ENCODE measurements around the gene ADCY3. TPM values are rescaled to one million over a fixed set of nuclear protein-coding genes. Genes with fewer than 3 reads are reported as not detected.

Gene ADCY3
- total and polyA plus RNA-seq, 10 of the 15 experiments (the other 5 are each of a cell fraction or from before 2014, with no cell fraction given): 2.8 to 102 (median 50.4) TPM

DNA sequence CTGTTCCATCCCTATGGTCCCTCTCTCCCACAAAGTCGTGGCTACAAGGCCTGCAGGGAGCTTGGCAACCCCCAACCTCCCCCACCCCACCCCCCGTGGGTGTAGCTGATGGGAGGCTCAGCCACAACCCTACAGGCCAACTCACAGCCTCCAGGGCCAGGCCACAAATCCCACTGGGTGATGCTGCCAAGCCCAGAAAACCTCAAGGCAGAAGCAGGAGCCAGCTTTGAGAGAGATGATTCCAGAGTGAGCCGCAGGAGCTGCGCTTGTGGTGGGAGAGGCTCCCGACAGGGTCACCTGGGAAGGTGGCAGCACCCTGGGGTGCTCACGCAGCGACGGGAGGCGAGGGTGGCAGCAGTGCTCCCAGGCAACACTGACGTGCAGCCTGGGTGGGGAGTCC lies 44.8 kb downstream of the ADCY3 start:
- TF ChIP-seq BCL11A (IDR thresholded peaks at IDR 0.05; ENCODE audit: low read depth, low read length) (no peak), ATF7 (IDR thresholded peaks at IDR 0.05; ENCODE audit: low read depth) (no peak), NFIC (IDR thresholded peaks at IDR 0.05; ENCODE audit: low read depth, low read length) (no peak), CBX3 (IDR thresholded peaks at IDR 0.05; ENCODE audit: borderline replicate concordance, low read depth) (no peak), KDM1A (IDR thresholded peaks at IDR 0.05; ENCODE audit: borderline replicate concordance) (no peak), NBN (IDR thresholded peaks at IDR 0.05) (no peak), YBX1 (IDR thresholded peaks at IDR 0.05) (no peak), YY1 (IDR thresholded peaks at IDR 0.05; ENCODE audit: low read depth, low read length) (no peak)
- TF ChIP-seq, protein P1, sequence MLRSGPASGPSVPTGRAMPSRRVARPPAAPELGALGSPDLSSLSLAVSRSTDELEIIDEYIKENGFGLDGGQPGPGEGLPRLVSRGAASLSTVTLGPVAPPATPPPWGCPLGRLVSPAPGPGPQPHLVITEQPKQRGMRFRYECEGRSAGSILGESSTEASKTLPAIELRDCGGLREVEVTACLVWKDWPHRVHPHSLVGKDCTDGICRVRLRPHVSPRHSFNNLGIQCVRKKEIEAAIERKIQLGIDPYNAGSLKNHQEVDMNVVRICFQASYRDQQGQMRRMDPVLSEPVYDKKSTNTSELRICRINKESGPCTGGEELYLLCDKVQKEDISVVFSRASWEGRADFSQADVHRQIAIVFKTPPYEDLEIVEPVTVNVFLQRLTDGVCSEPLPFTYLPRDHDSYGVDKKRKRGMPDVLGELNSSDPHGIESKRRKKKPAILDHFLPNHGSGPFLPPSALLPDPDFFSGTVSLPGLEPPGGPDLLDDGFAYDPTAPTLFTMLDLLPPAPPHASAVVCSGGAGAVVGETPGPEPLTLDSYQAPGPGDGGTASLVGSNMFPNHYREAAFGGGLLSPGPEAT (IDR thresholded peaks at IDR 0.05; ENCODE audit: low read depth): no peak
- TF ChIP-seq, protein P2, sequence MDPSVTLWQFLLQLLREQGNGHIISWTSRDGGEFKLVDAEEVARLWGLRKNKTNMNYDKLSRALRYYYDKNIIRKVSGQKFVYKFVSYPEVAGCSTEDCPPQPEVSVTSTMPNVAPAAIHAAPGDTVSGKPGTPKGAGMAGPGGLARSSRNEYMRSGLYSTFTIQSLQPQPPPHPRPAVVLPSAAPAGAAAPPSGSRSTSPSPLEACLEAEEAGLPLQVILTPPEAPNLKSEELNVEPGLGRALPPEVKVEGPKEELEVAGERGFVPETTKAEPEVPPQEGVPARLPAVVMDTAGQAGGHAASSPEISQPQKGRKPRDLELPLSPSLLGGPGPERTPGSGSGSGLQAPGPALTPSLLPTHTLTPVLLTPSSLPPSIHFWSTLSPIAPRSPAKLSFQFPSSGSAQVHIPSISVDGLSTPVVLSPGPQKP (IDR thresholded peaks at IDR 0.05; ENCODE audit: low read depth, low read length): no peak
- Histone ChIP-seq H3K4me3 (no peak overlapping the region), H3K9me3 (replicated peaks; ENCODE audit: control insufficient read depth, insufficient read depth, low read length) (no peaks in the 10 kb centered on the region), H3K9ac (ENCODE audit: control insufficient read depth, insufficient read depth, low read length) (no peak overlapping the region), H3K79me2 (ENCODE audit: control insufficient read depth, insufficient read depth, low read length) (peaks cover 9% of the 10 kb centered on the region), H4K20me1 (ENCODE audit: control insufficient read depth, insufficient read depth) (no peaks in the 10 kb centered on the region; the same call in 1 of the 2 replicates), H3K27ac (ENCODE audit: control insufficient read depth, insufficient read depth) (no peak overlapping the region), H3K4me2 (ENCODE audit: control insufficient read depth, insufficient read depth) (no peak overlapping the region), H3K4me1 (ENCODE audit: control insufficient read depth, insufficient read depth, low read length) (no peaks in the 10 kb centered on the region), H3K36me3 (ENCODE audit: control insufficient read depth in 2 of 2, insufficient read depth in 2 of 2, low read length in 1 of 2) (peaks cover 10 to 24% of the 10 kb centered on the region in 2 experiments; a peak in 3 of 4 replicates), H3K27me3 (replicated peaks in 1 of 2; ENCODE audit: control insufficient read depth in 2 of 2, insufficient read depth in 2 of 2, low read length in 1 of 2) (no peaks in the 10 kb centered on the region), H2AFZ (ENCODE audit: control insufficient read depth, low read depth, low read length) (no peak overlapping the region)
- in situ Hi-C loops (cut with MboI) (no loop called here), intact Hi-C loops (cut with micrococcal nuclease; ENCODE audit: unreplicated experiment) (no loop called here)
- no peak for ATAC-seq
- 84% methylated on average over 10 of the region's 10 CpGs for WGBS (ENCODE audit: insufficient coverage, insufficient replicate concordance, low lambda C conversion rate, missing lambda C conversion rate)
- POLR2A ChIA-PET: interaction anchor here (0.6 kb wide), 1 partner anchor 66 kb away, joined by 3 read pairs; no protein-coding TSS in a partner anchor
- RAD21 ChIA-PET (ENCODE audit: unreplicated experiment): no interaction called here
- no peak for DNase-seq (ENCODE audit: low read depth, low spot score)
- no TSS peak for BruUV-seq (replicated peaks)
- no peak for FAIRE-seq
- CTCF ChIA-PET: interaction anchor here (1.1 kb wide), 1 partner anchor 466 kb away, joined by 4 read pairs; no protein-coding TSS in a partner anchor
- SMC1A ChIA-PET (ENCODE audit: uncharacterized antibody, unreplicated experiment): no interaction called here
